Sigmoid colon (tissue), 4 donors: ENCODE measurements around the gene C2CD2.

Source experiments
- CTCF ChIP-seq, 4 experiments: fragments of 450-650 bp in 3 of 4; fragments of 200-600 bp in 1 of 4; IDR thresholded peaks; one replicate each; pipeline ENCODE4 v1.5.1; 2016 to 2019; ENCODE audit warnings: antibody characterized with exemption in 4 of 4, mild to moderate bottlenecking in 3 of 4, moderate library complexity in 2 of 4
- EP300 ChIP-seq, 4 donors: sonication (generic); formaldehyde crosslinking; IDR thresholded peaks; one replicate each; pipeline ENCODE4 v1.6.1; 2017; ENCODE audit warnings: antibody characterized with exemption in 4 of 4

- TF ChIP-seq CTCF (IDR thresholded peaks at IDR 0.05) (no peak), EP300 (IDR thresholded peaks at IDR 0.05) (no peak)
Measured at GRCh38 chr21:41970751-41971653, 17.2 kb upstream of the C2CD2 start.
